Measurements from ENCODE around the gene BPIFB3. TPM values are rescaled to one million over a fixed set of nuclear protein-coding genes. Genes with fewer than 3 reads are reported as not detected.
A peak's percentile ranks its signal among the peaks of the same experiment; 100 is the strongest.

BPIFB3 gene
- total RNA-seq, 1 experiment from 2014 or later: not detected

- POLR2A ChIA-PET: no interaction called here
- Mint-ChIP-seq H3K4me1 (ENCODE audit: low read depth, unreplicated experiment) (no peaks in the 10 kb centered on the region), H3K27ac (ENCODE audit: unreplicated experiment) (no peak overlapping the region), H3K9me3 (ENCODE audit: unreplicated experiment) (no peaks in the 10 kb centered on the region), H3K27me3 (ENCODE audit: insufficient read depth, unreplicated experiment) (peaks cover 25% of the 10 kb centered on the region), H3K4me3 (ENCODE audit: unreplicated experiment) (no peak overlapping the region), H3K36me3 (ENCODE audit: insufficient read depth, unreplicated experiment) (no peaks in the 10 kb centered on the region)
- peak in 1 of 2 experiments; percentile 8 for TF ChIP-seq CTCF (IDR thresholded peaks at IDR 0.05; ENCODE audit: insufficient read depth in 1 of 2, low read depth in 1 of 2, low read length in 1 of 2, severe bottlenecking in 1 of 2, unreplicated experiment in 1 of 2)
- Histone ChIP-seq H3K9me3 (no peaks in the 10 kb centered on the region), H3K4me1 (no peaks in the 10 kb centered on the region; the same call in 1 of the 2 replicates), H3K36me3 (ENCODE audit: control insufficient read depth, insufficient read depth, low read length) (no peaks in the 10 kb centered on the region), H3K27me3 (replicated peaks; ENCODE audit: control insufficient read depth, insufficient read depth, low read length) (no peaks in the 10 kb centered on the region), H3K4me3 (ENCODE audit: low read depth, low read length) (no peak overlapping the region)
- no TSS peak for BruUV-seq (replicated peaks)
- no peak for DNase-seq
- intact Hi-C loops (cut with micrococcal nuclease; ENCODE audit: unreplicated experiment): no loop called here
- CTCF ChIA-PET: no interaction called here
Measured at GRCh38 chr20:33076662-33077372, 23.1 kb downstream of the BPIFB3 start.

DNA sequence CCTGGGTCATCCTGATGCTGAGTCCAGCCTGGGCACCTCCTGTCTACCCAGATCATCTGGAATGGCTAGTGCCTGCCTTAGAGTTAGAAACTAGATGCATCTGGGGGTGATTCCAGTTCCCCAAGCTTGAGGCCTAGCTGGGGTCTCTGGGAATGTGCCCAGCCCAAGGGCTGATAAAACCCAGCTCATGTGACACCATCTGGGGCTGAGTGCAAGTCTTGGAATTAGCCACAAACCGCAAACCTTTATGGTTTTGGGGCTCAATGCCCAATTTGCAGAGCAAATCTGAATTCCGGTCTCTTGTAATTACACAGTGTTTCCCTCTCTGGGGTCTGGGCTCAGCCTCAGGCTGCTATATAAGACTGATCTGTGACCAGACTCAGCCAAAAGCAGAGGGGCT is 25.6 kb downstream of the BPIFB3 start, which contains the start of gene BPIFB4:
TSS of gene BPIFB4 (plus strand) at position 385 of the 400 bp plus-strand sequence. CDS start 1,884 bp downstream, outside the sequence.
- BruUV-seq (replicated peaks): no TSS peak
- intact Hi-C loops (cut with micrococcal nuclease; ENCODE audit: unreplicated experiment): no loop called here
- Mint-ChIP-seq H3K36me3 (ENCODE audit: insufficient read depth, unreplicated experiment) (no peaks in the 10 kb centered on the region), H3K9me3 (ENCODE audit: unreplicated experiment) (no peaks in the 10 kb centered on the region), H3K27ac (ENCODE audit: unreplicated experiment) (no peak within 1 kb of the TSS), H3K27me3 (ENCODE audit: insufficient read depth, unreplicated experiment) (peaks cover 20% of the 10 kb centered on the region), H3K4me3 (ENCODE audit: unreplicated experiment) (no peak within 1 kb of the TSS), H3K4me1 (ENCODE audit: low read depth, unreplicated experiment) (no peaks in the 10 kb centered on the region)
- DNase-seq: no peak
- ChIA-PET CTCF (no interaction called here), POLR2A (no interaction called here)
- no peak for TF ChIP-seq CTCF (IDR thresholded peaks at IDR 0.05; ENCODE audit: insufficient read depth in 1 of 2, low read depth in 1 of 2, low read length in 1 of 2, severe bottlenecking in 1 of 2, unreplicated experiment in 1 of 2)
- Histone ChIP-seq H3K4me3 (ENCODE audit: low read depth, low read length) (no peak within 1 kb of the TSS), H3K27me3 (replicated peaks; ENCODE audit: control insufficient read depth, insufficient read depth, low read length) (no peaks in the 10 kb centered on the region), H3K36me3 (ENCODE audit: control insufficient read depth, insufficient read depth, low read length) (no peaks in the 10 kb centered on the region), H3K4me1 (no peaks in the 10 kb centered on the region; the same call in 1 of the 2 replicates), H3K9me3 (no peaks in the 10 kb centered on the region)

DNA sequence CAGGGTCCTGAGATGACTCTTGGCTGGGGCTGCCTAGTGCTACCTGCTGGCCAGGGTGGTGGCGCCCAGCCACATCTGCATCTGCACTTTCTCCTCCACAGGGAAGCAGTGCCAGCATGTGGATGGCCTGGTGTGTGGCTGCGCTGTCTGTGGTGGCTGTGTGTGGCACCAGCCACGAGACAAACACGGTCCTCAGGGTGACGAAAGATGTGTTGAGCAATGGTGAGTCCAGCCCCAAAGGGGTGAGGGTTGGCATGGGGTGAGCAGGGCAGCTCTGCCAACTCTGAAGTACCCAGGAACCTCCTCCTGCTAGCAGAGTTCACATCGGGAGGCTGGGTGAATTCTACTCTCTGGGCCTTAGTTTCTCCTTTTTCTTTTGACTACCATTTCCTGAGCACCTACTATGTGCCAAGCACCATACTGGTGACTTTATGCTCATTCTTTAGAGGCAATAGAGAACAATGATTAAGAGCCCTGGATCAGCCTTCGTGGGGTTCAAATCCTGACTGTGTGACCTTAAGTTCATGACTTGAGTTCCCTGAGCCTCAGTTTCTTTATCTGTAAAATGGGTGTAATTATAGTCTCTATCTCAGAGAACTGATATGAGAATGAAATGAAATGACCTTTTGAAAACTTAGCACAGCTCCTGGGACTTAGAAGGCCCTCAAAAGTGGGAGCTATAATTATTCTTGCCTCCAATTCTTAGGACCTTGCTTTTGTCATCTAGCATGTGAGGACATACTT is 27.9 kb downstream of the BPIFB3 start:
- Histone ChIP-seq H3K4me1 (no peaks in the 10 kb centered on the region; the same call in 1 of the 2 replicates), H3K9me3 (no peaks in the 10 kb centered on the region), H3K4me3 (ENCODE audit: low read depth, low read length) (no peak overlapping the region), H3K36me3 (ENCODE audit: control insufficient read depth, insufficient read depth, low read length) (no peaks in the 10 kb centered on the region), H3K27me3 (replicated peaks; ENCODE audit: control insufficient read depth, insufficient read depth, low read length) (no peaks in the 10 kb centered on the region)
- H3K36me3 Mint-ChIP-seq (ENCODE audit: insufficient read depth, unreplicated experiment): no peaks in the 10 kb centered on the region
- DNase-seq: no peak
- no peaks in the 10 kb centered on the region for H3K9me3 Mint-ChIP-seq (ENCODE audit: unreplicated experiment)
- H3K4me3 Mint-ChIP-seq (ENCODE audit: unreplicated experiment): no peak overlapping the region
- TF ChIP-seq CTCF (IDR thresholded peaks at IDR 0.05; ENCODE audit: insufficient read depth in 1 of 2, low read depth in 1 of 2, low read length in 1 of 2, severe bottlenecking in 1 of 2, unreplicated experiment in 1 of 2): no peak
- H3K4me1 Mint-ChIP-seq (ENCODE audit: low read depth, unreplicated experiment): no peaks in the 10 kb centered on the region
- POLR2A ChIA-PET: no interaction called here
- CTCF ChIA-PET: interaction anchor here (1.1 kb wide), 1 partner anchor 303 kb away, joined by 3 read pairs; no protein-coding TSS in a partner anchor
- BruUV-seq (replicated peaks): no TSS peak
- no peak overlapping the region for H3K27ac Mint-ChIP-seq (ENCODE audit: unreplicated experiment)
- H3K27me3 Mint-ChIP-seq (ENCODE audit: insufficient read depth, unreplicated experiment): peaks cover 20% of the 10 kb centered on the region
- intact Hi-C loops (cut with micrococcal nuclease; ENCODE audit: unreplicated experiment): no loop called here

All from Caco-2 (cell line).